ENCODE measurements around the gene ZNF367.

DNA sequence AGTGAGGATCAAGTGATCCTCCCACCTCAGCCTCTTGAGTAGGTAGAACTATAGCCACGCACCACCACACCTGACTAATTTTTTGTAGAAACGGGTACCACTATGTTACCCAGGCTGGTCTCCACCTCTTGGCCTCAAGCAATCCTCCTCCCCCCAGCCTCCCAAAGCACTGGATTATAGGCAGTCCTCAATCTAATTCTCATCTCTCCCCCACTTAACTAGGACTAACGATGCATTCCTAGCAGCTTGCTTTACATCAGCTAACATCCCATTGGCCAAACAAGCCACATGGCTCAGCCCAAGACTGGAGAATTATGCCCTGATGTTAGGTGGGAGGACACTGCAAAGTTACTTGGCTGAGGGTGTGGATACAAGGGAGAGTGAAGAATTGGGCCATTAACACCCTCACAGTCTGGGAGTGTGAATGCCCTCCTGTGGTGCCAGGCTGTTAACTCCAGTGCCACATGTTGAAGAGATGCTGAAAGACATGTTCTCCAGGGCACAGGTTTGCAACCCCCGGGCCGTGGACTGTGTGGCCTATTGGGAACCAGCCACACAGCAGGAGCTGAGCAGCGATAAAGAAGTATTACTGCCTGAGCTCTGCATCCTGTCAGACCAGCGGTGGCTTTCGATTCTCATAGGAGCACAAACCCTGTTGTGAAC, 5.3 kb upstream of the ZNF367 start:
- TF ChIP-seq, protein P1, sequence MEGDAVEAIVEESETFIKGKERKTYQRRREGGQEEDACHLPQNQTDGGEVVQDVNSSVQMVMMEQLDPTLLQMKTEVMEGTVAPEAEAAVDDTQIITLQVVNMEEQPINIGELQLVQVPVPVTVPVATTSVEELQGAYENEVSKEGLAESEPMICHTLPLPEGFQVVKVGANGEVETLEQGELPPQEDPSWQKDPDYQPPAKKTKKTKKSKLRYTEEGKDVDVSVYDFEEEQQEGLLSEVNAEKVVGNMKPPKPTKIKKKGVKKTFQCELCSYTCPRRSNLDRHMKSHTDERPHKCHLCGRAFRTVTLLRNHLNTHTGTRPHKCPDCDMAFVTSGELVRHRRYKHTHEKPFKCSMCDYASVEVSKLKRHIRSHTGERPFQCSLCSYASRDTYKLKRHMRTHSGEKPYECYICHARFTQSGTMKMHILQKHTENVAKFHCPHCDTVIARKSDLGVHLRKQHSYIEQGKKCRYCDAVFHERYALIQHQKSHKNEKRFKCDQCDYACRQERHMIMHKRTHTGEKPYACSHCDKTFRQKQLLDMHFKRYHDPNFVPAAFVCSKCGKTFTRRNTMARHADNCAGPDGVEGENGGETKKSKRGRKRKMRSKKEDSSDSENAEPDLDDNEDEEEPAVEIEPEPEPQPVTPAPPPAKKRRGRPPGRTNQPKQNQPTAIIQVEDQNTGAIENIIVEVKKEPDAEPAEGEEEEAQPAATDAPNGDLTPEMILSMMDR (IDR thresholded peaks at IDR 0.05), result no peak
- no peak for TF ChIP-seq POLR2A (IDR thresholded peaks at IDR 0.05)
